ENCODE results near the gene F11. TPM values are rescaled to one million over a fixed set of nuclear protein-coding genes. Genes with fewer than 3 reads are reported as not detected.

Gene F11
- total and polyA plus RNA-seq, 2 of the 13 experiments (the other 11 are each of a cell fraction or from before 2014, with no cell fraction given), result 35.1 to 58.0 TPM

- FAIRE-seq (peak; percentile 67), DNase-seq (ENCODE audit: low spot score) (peak; percentile 32), ATAC-seq (peak; percentile 24; the same call in 2 of the 3 replicates)
- WGBS (ENCODE audit: low lambda C conversion rate), result 34% methylated on average over 19 of the region's 21 CpGs
- in situ Hi-C loops (cut with HindIII; ENCODE audit: extremely low pct_ligation_motif_present, low pct_unique_long_range_greater_than_20kb) (no loop called here), intact Hi-C loops (cut with micrococcal nuclease; ENCODE audit: unreplicated experiment) (loop anchor here (1.0 to 10.0 kb wide), 3 partner anchors 257 to 428 kb away; partner anchors contain the start of gene FAT1)
- no peaks in the 10 kb centered on the region for H3K36me3 ChIP-seq (replicated peaks in 1 of 2; ENCODE audit: control insufficient read depth in 1 of 2, insufficient read depth in 2 of 2, low read length in 2 of 2)
- H3K4me3 ChIP-seq (replicated peaks in 1 of 3; ENCODE audit: insufficient read depth in 1 of 3, low read depth in 2 of 3, low read length in 3 of 3), result no peak overlapping the region
- H3K9me3 ChIP-seq (ENCODE audit: low read length), result no peaks in the 10 kb centered on the region
- H3K27ac ChIP-seq (ENCODE audit: extremely low read length, insufficient read depth, low read length), result no peak overlapping the region
- peak; percentile 71; the same call in 1 of the 2 replicates for TF ChIP-seq SMC3 (IDR thresholded peaks at IDR 0.05; ENCODE audit: low read length)
- TF ChIP-seq, protein P1, sequence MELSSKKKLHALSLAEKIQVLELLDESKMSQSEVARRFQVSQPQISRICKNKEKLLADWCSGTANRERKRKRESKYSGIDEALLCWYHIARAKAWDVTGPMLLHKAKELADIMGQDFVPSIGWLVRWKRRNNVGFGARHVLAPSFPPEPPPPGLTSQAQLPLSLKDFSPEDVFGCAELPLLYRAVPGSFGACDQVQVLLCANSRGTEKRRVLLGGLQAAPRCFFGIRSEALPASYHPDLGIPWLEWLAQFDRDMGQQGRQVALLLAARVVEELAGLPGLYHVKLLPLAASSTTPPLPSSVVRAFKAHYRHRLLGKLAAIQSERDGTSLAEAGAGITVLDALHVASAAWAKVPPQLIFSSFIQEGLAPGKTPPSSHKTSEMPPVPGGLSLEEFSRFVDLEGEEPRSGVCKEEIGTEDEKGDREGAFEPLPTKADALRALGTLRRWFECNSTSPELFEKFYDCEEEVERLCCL (CRISPR knock-in tag; IDR thresholded peaks at IDR 0.05; ENCODE audit: borderline replicate concordance), result no peak
- peak; percentile 83 for TF ChIP-seq STAG1 (CRISPR knock-in tag; IDR thresholded peaks at IDR 0.05)
- no peak for TF ChIP-seq ZNF740 (CRISPR knock-in tag; IDR thresholded peaks at IDR 0.05)
- TF ChIP-seq ZC3H13 (CRISPR knock-in tag; IDR thresholded peaks at IDR 0.05), result no peak
- TF ChIP-seq ZBTB37 (CRISPR knock-in tag; IDR thresholded peaks at IDR 0.05), result no peak
- TF ChIP-seq RAD21 (CRISPR knock-in tag; IDR thresholded peaks at IDR 0.05), result peak; percentile 55; the same call in 1 of the 2 replicates
- TF ChIP-seq, protein P2, sequence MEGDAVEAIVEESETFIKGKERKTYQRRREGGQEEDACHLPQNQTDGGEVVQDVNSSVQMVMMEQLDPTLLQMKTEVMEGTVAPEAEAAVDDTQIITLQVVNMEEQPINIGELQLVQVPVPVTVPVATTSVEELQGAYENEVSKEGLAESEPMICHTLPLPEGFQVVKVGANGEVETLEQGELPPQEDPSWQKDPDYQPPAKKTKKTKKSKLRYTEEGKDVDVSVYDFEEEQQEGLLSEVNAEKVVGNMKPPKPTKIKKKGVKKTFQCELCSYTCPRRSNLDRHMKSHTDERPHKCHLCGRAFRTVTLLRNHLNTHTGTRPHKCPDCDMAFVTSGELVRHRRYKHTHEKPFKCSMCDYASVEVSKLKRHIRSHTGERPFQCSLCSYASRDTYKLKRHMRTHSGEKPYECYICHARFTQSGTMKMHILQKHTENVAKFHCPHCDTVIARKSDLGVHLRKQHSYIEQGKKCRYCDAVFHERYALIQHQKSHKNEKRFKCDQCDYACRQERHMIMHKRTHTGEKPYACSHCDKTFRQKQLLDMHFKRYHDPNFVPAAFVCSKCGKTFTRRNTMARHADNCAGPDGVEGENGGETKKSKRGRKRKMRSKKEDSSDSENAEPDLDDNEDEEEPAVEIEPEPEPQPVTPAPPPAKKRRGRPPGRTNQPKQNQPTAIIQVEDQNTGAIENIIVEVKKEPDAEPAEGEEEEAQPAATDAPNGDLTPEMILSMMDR (CRISPR knock-in tag; IDR thresholded peaks at IDR 0.05), result peak; percentile 71
- ChIA-PET POLR2A (interaction anchor here (1.6 kb wide), 1 partner anchor 32 kb away, joined by 3 read pairs; no protein-coding TSS in a partner anchor), CTCF (ENCODE audit: low intra/inter-chr PET ratio, low total read pairs) (interaction anchor here (2.1 kb wide), 1 partner anchor 290 kb away, joined by 20 read pairs; no protein-coding TSS in a partner anchor)
- no peak overlapping the region for H3K9ac ChIP-seq (ENCODE audit: insufficient read depth, low read depth, low read length)
- H3K4me1 ChIP-seq (ENCODE audit: insufficient read depth, low read length), result peaks cover 6% of the 10 kb centered on the region; the same call in 1 of the 2 replicates
- BruUV-seq (replicated peaks), result no TSS peak
- H2AFZ ChIP-seq (ENCODE audit: low read length), result no peak overlapping the region
- no peak overlapping the region for H3K4me2 ChIP-seq (ENCODE audit: low read depth, low read length)
- H4K20me1 ChIP-seq (ENCODE audit: insufficient read depth, low read length), result no peaks in the 10 kb centered on the region
- H3K27me3 ChIP-seq (ENCODE audit: control insufficient read depth in 1 of 2, insufficient read depth in 2 of 2, low read length in 2 of 2), result peaks cover 0 to 9% of the 10 kb centered on the region in 2 experiments; a peak in 1 of 5 replicates
- no peaks in the 10 kb centered on the region for H3K79me2 ChIP-seq (ENCODE audit: insufficient read depth, low read length)
These were observed 31.1 kb downstream of the F11 start for GRCh38 chr4:186297013-186297645.

All from HepG2 (cell line).